H1 (cell line): ENCODE measurements around the gene MTTP. TPM values are rescaled to one million over a fixed set of nuclear protein-coding genes. Genes with fewer than 3 reads are reported as not detected.

Experiments used
- CTCF ChIA-PET: fragments of 300-600 bp; sonication (Branson Sonifier 250); formaldehyde crosslinking; loops from one replicate; lab custom pipeline; 2021; ENCODE audit not compliant: partially characterized antibody; lab: Charles Lee
- POLR2A ChIA-PET: fragments of 300-600 bp; sonication (Branson Sonifier 250); formaldehyde crosslinking; loops from one replicate; lab custom pipeline; 2021; ENCODE audit warnings: inconsistent platforms; ENCODE audit not compliant: partially characterized antibody; lab: Charles Lee
- DNase-seq, 2 experiments: peaks; one replicate each; pipeline versions ENCODE4 v3.0.0 to v3.0.0-alpha.2; 2010 to 2022; ENCODE audit warnings: low spot score in 2 of 2, low read depth in 1 of 2, mixed read lengths in 1 of 2
- FAIRE-seq: peaks from 2 replicates; lab custom pipeline; 2011; peaks lifted over from hg19 to GRCh38; lab: Jason Lieb, UNC
- H2AFZ ChIP-seq: 2 replicates; pipeline ENCODE4 v1.8.1; 2012; ENCODE audit warnings: low read length, inconsistent platforms
- H2AK5ac ChIP-seq: 2 replicates; pipeline ENCODE4 v1.6.1; 2013; ENCODE audit warnings: low read depth, low read length
- H2BK120ac ChIP-seq: replicated peaks from 2 replicates; pipeline ENCODE3; 2013; ENCODE audit warnings: low read depth, low read length, inconsistent platforms
- H2BK12ac ChIP-seq: 2 replicates; pipeline ENCODE4 v1.6.1; 2013; ENCODE audit warnings: low read depth, low read length
- H2BK15ac ChIP-seq: 2 replicates; pipeline ENCODE4 v1.6.1; 2013; ENCODE audit warnings: low read length
- H2BK20ac ChIP-seq: 2 replicates; pipeline ENCODE4 v1.6.1; 2013; ENCODE audit warnings: low read length
- H2BK5ac ChIP-seq: 2 replicates; pipeline ENCODE4 v1.6.1; 2013; ENCODE audit warnings: low read depth, low read length
- H3K14ac ChIP-seq: 2 replicates; pipeline ENCODE4 v1.6.1; 2013; ENCODE audit warnings: inconsistent platforms; ENCODE audit not compliant: insufficient read length
- H3K18ac ChIP-seq: 2 replicates; pipeline ENCODE4 v1.6.1; 2013; ENCODE audit warnings: low read length; ENCODE audit errors: extremely low read depth
- H3K23ac ChIP-seq: 2 replicates; pipeline ENCODE4 v1.6.1; 2013; ENCODE audit warnings: inconsistent platforms; ENCODE audit not compliant: insufficient read length
- H3K23me2 ChIP-seq: 2 replicates; pipeline ENCODE4 v1.6.1; 2013; ENCODE audit warnings: low read depth, low read length
- H3K27ac ChIP-seq: 2 replicates; pipeline ENCODE4 v1.6.1; 2011; ENCODE audit warnings: low read depth, low read length, inconsistent platforms
- H3K27me3 ChIP-seq, 4 experiments: replicated peaks in 1 of 4; 1 replicate in 1 of 4; 2 replicates in 3 of 4; pipeline versions ENCODE4 v1.6.1 to v1.8.1; 2011 to 2013; ENCODE audit warnings: low read length in 3 of 4, mild to moderate bottlenecking in 3 of 4, inconsistent platforms in 2 of 4, mixed read lengths in 2 of 4, moderate library complexity in 1 of 4; ENCODE audit not compliant: control insufficient read depth in 3 of 4, insufficient read depth in 3 of 4; ENCODE audit errors: extremely low read depth in 1 of 4
- H3K36me3 ChIP-seq, 4 experiments: 2 replicates each; pipeline versions ENCODE4 v1.6.1 to v1.8.1; 2011 to 2013; ENCODE audit warnings: mild to moderate bottlenecking in 4 of 4, low read length in 3 of 4, moderate library complexity in 2 of 4, control low read depth in 1 of 4, inconsistent platforms in 1 of 4; ENCODE audit not compliant: insufficient read depth in 4 of 4, control insufficient read depth in 2 of 4
- H3K4ac ChIP-seq: replicated peaks from 2 replicates; pipeline ENCODE3; 2013; ENCODE audit warnings: low read length, low read depth, mixed read lengths, inconsistent platforms; ENCODE audit not compliant: insufficient read length
- H3K4me1 ChIP-seq, 4 experiments: replicated peaks in 1 of 4; 1 replicate in 1 of 4; 2 replicates in 3 of 4; pipeline versions ENCODE4 v1.6.1 to v1.8.1; 2011 to 2013; ENCODE audit warnings: low read length in 3 of 4, inconsistent platforms in 2 of 4, mixed read lengths in 1 of 4; ENCODE audit not compliant: insufficient read depth in 4 of 4, control insufficient read depth in 3 of 4
- H3K4me2 ChIP-seq, 2 experiments: 2 replicates each; pipeline versions ENCODE4 v1.6.1 to v1.8.1; 2011 to 2013; ENCODE audit warnings: low read depth in 2 of 2, low read length in 2 of 2, control low read depth in 1 of 2, inconsistent platforms in 1 of 2, mild to moderate bottlenecking in 1 of 2; ENCODE audit not compliant: insufficient read depth in 1 of 2
- H3K4me3 ChIP-seq, 4 experiments: fragments of 200-600, 300-600 bp in 1 of 4; sonication (generic), shearing (Covaris generic), sonication (Bioruptor Twin) in 1 of 4; 2 replicates each; pipeline versions ENCODE4 v1.5.1 to v1.8.1; 2011 to 2016; ENCODE audit warnings: low read length in 4 of 4, low read depth in 3 of 4, control low read depth in 2 of 4, inconsistent platforms in 2 of 4, mild to moderate bottlenecking in 2 of 4, mixed read lengths in 1 of 4, moderate library complexity in 1 of 4; ENCODE audit not compliant: insufficient read depth in 2 of 4; ENCODE audit errors: extremely low read depth in 1 of 4
- H3K56ac ChIP-seq: replicated peaks from 2 replicates; pipeline ENCODE3; 2013; ENCODE audit warnings: low read depth, mild to moderate bottlenecking, mixed read lengths, low read length, inconsistent platforms; ENCODE audit not compliant: insufficient read length
- H3K79me1 ChIP-seq: 2 replicates; pipeline ENCODE4 v1.6.1; 2013; ENCODE audit warnings: low read depth, low read length, control low read depth
- H3K79me2 ChIP-seq, 2 experiments: 2 replicates each; pipeline versions ENCODE4 v1.6.1 to v1.8.1; 2012 to 2013; ENCODE audit warnings: low read length in 2 of 2, mild to moderate bottlenecking in 2 of 2, inconsistent platforms in 1 of 2; ENCODE audit not compliant: insufficient read depth in 2 of 2, control insufficient read depth in 1 of 2
- H3K9ac ChIP-seq, 4 experiments: replicated peaks in 1 of 4; 1 replicate in 1 of 4; 2 replicates in 3 of 4; pipeline versions ENCODE4 v1.6.1 to v1.8.1; 2011 to 2013; ENCODE audit warnings: low read depth in 3 of 4, low read length in 3 of 4, control low read depth in 2 of 4, mild to moderate bottlenecking in 2 of 4, moderate library complexity in 2 of 4, inconsistent platforms in 1 of 4; ENCODE audit errors: extremely low read depth in 1 of 4
- H3K9me3 ChIP-seq, 2 experiments: 2 replicates each; pipeline versions ENCODE4 v1.6.1 to v1.8.1; 2012 to 2013; ENCODE audit warnings: mild to moderate bottlenecking in 2 of 2, moderate library complexity in 2 of 2, control low read depth in 1 of 2, inconsistent platforms in 1 of 2, low read depth in 1 of 2, low read length in 1 of 2, mixed read lengths in 1 of 2; ENCODE audit not compliant: insufficient read depth in 2 of 2
- H4K20me1 ChIP-seq, 2 experiments: replicated peaks in 1 of 2; 2 replicates each; pipeline versions ENCODE3 to v1.8.1; 2011 to 2013; ENCODE audit warnings: inconsistent platforms in 2 of 2, low read length in 2 of 2, mild to moderate bottlenecking in 1 of 2; ENCODE audit not compliant: insufficient read depth in 2 of 2, control insufficient read depth in 1 of 2
- H4K5ac ChIP-seq: 2 replicates; pipeline ENCODE4 v1.6.1; 2013; ENCODE audit warnings: low read length, low read depth, mixed read lengths, inconsistent platforms; ENCODE audit not compliant: insufficient read length
- H4K8ac ChIP-seq: 2 replicates; pipeline ENCODE4 v1.8.0; 2013; ENCODE audit warnings: mild to moderate bottlenecking, moderate library complexity, low read length, inconsistent platforms; ENCODE audit not compliant: insufficient read depth; ENCODE audit errors: extremely low read depth
- H4K91ac ChIP-seq: replicated peaks from 2 replicates; pipeline ENCODE3; 2013; ENCODE audit warnings: low read length, mixed read lengths, inconsistent platforms; ENCODE audit not compliant: insufficient read length
- CREB1 ChIP-seq: IDR thresholded peaks from 2 replicates; pipeline ENCODE4 v1.6.1; 2012; ENCODE audit warnings: inconsistent platforms
- CTCF ChIP-seq, 3 experiments: IDR thresholded peaks; 1 replicate in 2 of 3; 2 replicates in 1 of 3; pipeline versions ENCODE4 v1.5.1 to v1.6.1; 2011; ENCODE audit warnings: low read length in 3 of 3, mild to moderate bottlenecking in 3 of 3, inconsistent platforms in 2 of 3, low read depth in 1 of 3, moderate library complexity in 1 of 3; ENCODE audit not compliant: insufficient read depth in 1 of 3; ENCODE audit errors: control extremely low read depth in 1 of 3
- HDAC6 ChIP-seq: IDR thresholded peaks from one replicate; pipeline ENCODE4 v1.7.1; 2012; ENCODE audit warnings: low read depth, mild to moderate bottlenecking, inconsistent platforms, low read length, moderate library complexity
- PHF8 ChIP-seq: fragments of 200-600 bp; sonication (generic); conservative IDR thresholded peaks from 2 replicates; pipeline ENCODE4 v1.7.1; 2012; ENCODE audit warnings: low read depth, mild to moderate bottlenecking, inconsistent platforms, low read length, moderate library complexity
- RBBP5 ChIP-seq: IDR thresholded peaks from 2 replicates; pipeline ENCODE4 v1.7.1; 2012; ENCODE audit warnings: low read depth, mild to moderate bottlenecking, inconsistent platforms, low read length, moderate library complexity, borderline replicate concordance
- SIRT6 ChIP-seq: IDR thresholded peaks from one replicate; pipeline ENCODE4 v1.7.1; 2012; ENCODE audit warnings: low read length, inconsistent platforms
- SP4 ChIP-seq: IDR thresholded peaks from 2 replicates; pipeline ENCODE4 v1.6.1; 2012; ENCODE audit warnings: low read length, inconsistent platforms
- YY1 ChIP-seq: IDR thresholded peaks from 2 replicates; pipeline ENCODE4 v1.6.1; 2011; ENCODE audit warnings: low read depth, mild to moderate bottlenecking, low read length
- ZNF274 ChIP-seq: IDR thresholded peaks from 2 replicates; pipeline ENCODE4 v1.7.0; 2012; ENCODE audit warnings: low read length, borderline replicate concordance; ENCODE audit errors: extremely low read depth
- WGBS, 2 experiments: shearing (Covaris generic) in 1 of 2; methylation state at CpG; one replicate each; pipeline versions ENCODE4 v1.1.6 to v1.1.7; 2013 to 2015; ENCODE audit warnings: low lambda C conversion rate in 2 of 2, mixed read lengths in 2 of 2, inconsistent platforms in 1 of 2, low coverage in 1 of 2, missing lambda C conversion rate in 1 of 2; ENCODE audit not compliant: insufficient replicate concordance in 2 of 2, insufficient coverage in 1 of 2, insufficient read length in 1 of 2; ENCODE audit errors: extremely low coverage in 1 of 2, missing lambda C conversion rate in 1 of 2; 5-methylcytosine and 5-hydroxymethylcytosine counted together
- polyA plus RNA-seq, 7 experiments: library from polyadenylated mRNA; depleted of rRNA in 3 of 7; stranded (reverse) in 5 of 7; unstranded in 2 of 7; fragments of >200 nt in 5 of 7; fragments of 200-250 nt in 2 of 7; gene quantifications; 1 replicate in 5 of 7; 2 replicates in 1 of 7; 4 replicates in 1 of 7; pipeline versions ENCODE4 v1.2.1 to v1.2.3, GENCODE V29; 2011 to 2013; ENCODE audit warnings: missing spikeins in 2 of 7, mixed read lengths in 2 of 7
- total RNA-seq: library from RNA; stranded (reverse); fragmentation: NEBNext Ultra II Directional; extraction: Animal tissue kit (Norgen Biotek cat#: 25700); gene quantifications from 2 replicates; pipeline ENCODE4 v1.2.1, GENCODE V29; 2021

The MTTP gene
- total and polyA plus RNA-seq, 2 of the 8 experiments (the other 6 are each of a cell fraction or from before 2014, with no cell fraction given) = 0.12 to 0.26 TPM

DNA sequence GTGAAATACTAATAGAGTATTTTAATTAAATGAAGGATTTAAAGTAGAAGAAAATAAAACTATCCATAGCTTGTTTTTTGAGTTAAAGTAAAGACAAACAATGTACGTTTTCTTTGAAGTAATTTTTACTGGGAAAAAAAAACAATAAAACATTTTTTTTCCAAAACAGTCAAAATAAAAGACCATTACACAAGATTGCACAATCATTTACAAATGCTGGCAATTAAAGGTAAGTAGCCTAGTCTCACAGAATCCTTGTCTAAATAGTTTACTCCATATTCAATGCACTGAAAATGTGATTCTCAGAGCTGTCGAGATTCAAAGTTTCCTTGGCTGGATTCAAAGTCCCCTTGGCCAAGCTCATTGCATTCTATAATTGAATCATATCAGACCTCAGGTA is 61.8 kb downstream of the MTTP start:
- no peak overlapping the region for H4K8ac ChIP-seq
- no peaks in the 10 kb centered on the region for H3K79me1 ChIP-seq
- no peaks in the 10 kb centered on the region for H3K9me3 ChIP-seq
- no peak overlapping the region for H2AFZ ChIP-seq
- H3K27ac ChIP-seq = no peak overlapping the region
- no peak for FAIRE-seq
- no peak overlapping the region for H2BK20ac ChIP-seq
- no peaks in the 10 kb centered on the region for H3K79me2 ChIP-seq
- H3K23me2 ChIP-seq = no peaks in the 10 kb centered on the region; the same call in 1 of the 2 replicates
- H3K23ac ChIP-seq = no peak overlapping the region
- H3K4me3 ChIP-seq = no peak overlapping the region
- no peak overlapping the region for H2BK15ac ChIP-seq
- H3K9ac ChIP-seq = no peak overlapping the region
- no peak overlapping the region for H2BK5ac ChIP-seq
- H2BK12ac ChIP-seq = no peak overlapping the region
- no peak overlapping the region for H3K18ac ChIP-seq
- H3K4me1 ChIP-seq = peaks cover 0 to 3% (median 0%) of the 10 kb centered on the region in 4 experiments; a peak in 2 of 7 replicates
- no peak overlapping the region for H4K5ac ChIP-seq
- no peak overlapping the region for H3K56ac ChIP-seq
- TF ChIP-seq ZNF274 (no peak), PHF8 (no peak), HDAC6 (no peak), YY1 (no peak), CTCF (IDR thresholded peaks at IDR 0.05; ENCODE audit: control extremely low read depth in 1 of 3, insufficient read depth in 1 of 3, low read depth in 1 of 3, low read length in 3 of 3) (no peak), RBBP5 (no peak), SIRT6 (no peak), CREB1 (no peak), SP4 (no peak)
- TF ChIP-seq, all 59 proteins: peak for 0
- CTCF ChIA-PET = interaction anchor here (1.0 to 1.4 kb wide), 2 partner anchors 10 to 21 kb away, joined by 3 to 4 read pairs; no protein-coding TSS in a partner anchor
- Histone ChIP-seq H3K4ac (no peak overlapping the region), H4K91ac (no peak overlapping the region), H3K27me3 (no peaks in the 10 kb centered on the region), H3K36me3 (no peaks in the 10 kb centered on the region), H2BK120ac (no peak overlapping the region), H2AK5ac (no peak overlapping the region), H3K4me2 (no peak overlapping the region), H4K20me1 (no peaks in the 10 kb centered on the region), H3K14ac (no peak overlapping the region)
- WGBS, 2 experiments = 100% methylated on average over 2 of the region's 2 CpGs; no CpG with 5 or more reads in 1 of the 2 experiments
- no peak for DNase-seq
- POLR2A ChIA-PET = no interaction called here
